Mesothelial cell of epicardium (in vitro differentiated cells): Measurements from ENCODE around the gene DVL1. TPM values are rescaled to one million over a fixed set of nuclear protein-coding genes. Genes with fewer than 3 reads are reported as not detected.

Source experiments
- DNase-seq, 2 experiments: peaks; one replicate each; pipeline ENCODE4 v3.0.0; 2021; ENCODE audit warnings: low spot score in 2 of 2; ENCODE audit not compliant: unreplicated experiment in 2 of 2
- H3K27ac Mint-ChIP-seq: 2 replicates; pipeline ENCODE4 v1.8.0; 2021; ENCODE audit warnings: mixed read lengths
- H3K27me3 Mint-ChIP-seq: 2 replicates; pipeline ENCODE4 v1.8.0; 2021; ENCODE audit warnings: low read depth, mixed read lengths
- H3K36me3 Mint-ChIP-seq: 2 replicates; pipeline ENCODE4 v1.8.0; 2021; ENCODE audit warnings: mixed read lengths
- H3K4me1 Mint-ChIP-seq: 2 replicates; pipeline ENCODE4 v1.8.0; 2021; ENCODE audit warnings: mixed read lengths
- H3K4me3 Mint-ChIP-seq: 2 replicates; pipeline ENCODE4 v1.8.0; 2021; ENCODE audit warnings: mild to moderate bottlenecking, moderate library complexity, mixed read lengths
- H3K9me3 Mint-ChIP-seq: 2 replicates; pipeline ENCODE4 v1.8.0; 2021; ENCODE audit warnings: mixed read lengths
- CTCF ChIP-seq: fragments of 200-600 bp; sonication (generic); IDR thresholded peaks from one replicate; pipeline ENCODE4 v1.5.0; 2021; ENCODE audit warnings: antibody characterized with exemption; ENCODE audit not compliant: unreplicated experiment
- total RNA-seq: library from RNA; stranded (reverse); gene quantifications from 3 replicates; pipeline ENCODE4 v1.2.1, GENCODE V29; 2021

The DVL1 gene
- total RNA-seq, 1 donor from 2014 or later: 54.5 TPM

GRCh38 chr1:1359664-1360468 lies 10.6 kb upstream of the DVL1 start:
- peak overlapping the region; percentile 78 for H3K4me3 Mint-ChIP-seq
- peaks cover 35% of the 10 kb centered on the region for H3K4me1 Mint-ChIP-seq
- TF ChIP-seq CTCF: no peak
- H3K27ac Mint-ChIP-seq: peak overlapping the region; percentile 94
- H3K9me3 Mint-ChIP-seq: no peaks in the 10 kb centered on the region
- no peaks in the 10 kb centered on the region for H3K36me3 Mint-ChIP-seq
- DNase-seq: peak in 1 of 2 experiments; percentile 21
- H3K27me3 Mint-ChIP-seq: no peaks in the 10 kb centered on the region

- peak in 1 of 2 experiments; percentile 21 for DNase-seq
- peaks cover 35% of the 10 kb centered on the region for H3K4me1 Mint-ChIP-seq
- H3K4me3 Mint-ChIP-seq: peak overlapping the region; percentile 78
These were observed 10.1 kb upstream of the DVL1 start for GRCh38 chr1:1359308-1359663.

GRCh38 chr1:1358433-1359271 lies 9.4 kb upstream of the DVL1 start, which contains the start of gene MXRA8:
TSS of gene MXRA8 (minus strand) at chr1:1358555. CDS start at chr1:1358504, 51 bp downstream.
- Mint-ChIP-seq H3K27me3 (peaks cover 2% of the 10 kb centered on the region), H3K9me3 (no peaks in the 10 kb centered on the region), H3K27ac (peak within 1 kb of the TSS; percentile 94), H3K4me1 (peaks cover 38% of the 10 kb centered on the region), H3K4me3 (peak within 1 kb of the TSS; percentile 78), H3K36me3 (no peaks in the 10 kb centered on the region)
- TF ChIP-seq CTCF: no peak
- peak in 1 of 2 experiments; percentile 54 for DNase-seq

More at GRCh38 chr1:1359308-1359663, 10.1 kb upstream of the DVL1 start:
- peaks cover under 1% of the 10 kb centered on the region for H3K27me3 Mint-ChIP-seq
- H3K9me3 Mint-ChIP-seq: no peaks in the 10 kb centered on the region
- peak overlapping the region; percentile 94 for H3K27ac Mint-ChIP-seq
- H3K36me3 Mint-ChIP-seq: no peaks in the 10 kb centered on the region
- TF ChIP-seq CTCF: no peak

GRCh38 chr1:1357871-1358432 lies 8.7 kb upstream of the DVL1 start:
- no peaks in the 10 kb centered on the region for H3K36me3 Mint-ChIP-seq
- peak in 1 of 2 experiments; percentile 34 for DNase-seq
- TF ChIP-seq CTCF: no peak
- H3K4me1 Mint-ChIP-seq: peaks cover 38% of the 10 kb centered on the region
- peaks cover 2% of the 10 kb centered on the region for H3K27me3 Mint-ChIP-seq
- no peaks in the 10 kb centered on the region for H3K9me3 Mint-ChIP-seq
- H3K4me3 Mint-ChIP-seq: peak overlapping the region; percentile 78
- H3K27ac Mint-ChIP-seq: peak overlapping the region; percentile 94

GRCh38 chr1:1356796-1357401 lies 7.7 kb upstream of the DVL1 start:
- peaks cover 4% of the 10 kb centered on the region for H3K27me3 Mint-ChIP-seq
- no peak for DNase-seq
- H3K9me3 Mint-ChIP-seq: no peaks in the 10 kb centered on the region
- H3K4me1 Mint-ChIP-seq: peaks cover 44% of the 10 kb centered on the region
- no peak for TF ChIP-seq CTCF
- H3K27ac Mint-ChIP-seq: peak overlapping the region; percentile 94
- peak overlapping the region; percentile 78 for H3K4me3 Mint-ChIP-seq
- peaks cover 2% of the 10 kb centered on the region for H3K36me3 Mint-ChIP-seq
